ENCODE measurements around the gene PAX5.

The PAX5 gene

GRCh38 chr9:36950389-36950788 is 83.7 kb downstream of the PAX5 start (continued):
- no peak for TF ChIP-seq ZNF623 (tag by site-specific recombination; IDR thresholded peaks at IDR 0.05)
- no peak for TF ChIP-seq ZFP41 (tag by site-specific recombination; IDR thresholded peaks at IDR 0.05; ENCODE audit: borderline replicate concordance)
- TF ChIP-seq SP2 (tag by site-specific recombination; IDR thresholded peaks at IDR 0.05): no peak
- no peak for TF ChIP-seq PRDM1 (tag by site-specific recombination; IDR thresholded peaks at IDR 0.05)
- TF ChIP-seq, protein P1, sequence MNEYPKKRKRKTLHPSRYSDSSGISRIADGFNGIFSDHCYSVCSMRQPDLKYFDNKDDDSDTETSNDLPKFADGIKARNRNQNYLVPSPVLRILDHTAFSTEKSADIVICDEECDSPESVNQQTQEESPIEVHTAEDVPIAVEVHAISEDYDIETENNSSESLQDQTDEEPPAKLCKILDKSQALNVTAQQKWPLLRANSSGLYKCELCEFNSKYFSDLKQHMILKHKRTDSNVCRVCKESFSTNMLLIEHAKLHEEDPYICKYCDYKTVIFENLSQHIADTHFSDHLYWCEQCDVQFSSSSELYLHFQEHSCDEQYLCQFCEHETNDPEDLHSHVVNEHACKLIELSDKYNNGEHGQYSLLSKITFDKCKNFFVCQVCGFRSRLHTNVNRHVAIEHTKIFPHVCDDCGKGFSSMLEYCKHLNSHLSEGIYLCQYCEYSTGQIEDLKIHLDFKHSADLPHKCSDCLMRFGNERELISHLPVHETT (tag by site-specific recombination; IDR thresholded peaks at IDR 0.05): no peak
- no peak for TF ChIP-seq ZBTB48 (tag by site-specific recombination; IDR thresholded peaks at IDR 0.05)
- TF ChIP-seq, protein P2, sequence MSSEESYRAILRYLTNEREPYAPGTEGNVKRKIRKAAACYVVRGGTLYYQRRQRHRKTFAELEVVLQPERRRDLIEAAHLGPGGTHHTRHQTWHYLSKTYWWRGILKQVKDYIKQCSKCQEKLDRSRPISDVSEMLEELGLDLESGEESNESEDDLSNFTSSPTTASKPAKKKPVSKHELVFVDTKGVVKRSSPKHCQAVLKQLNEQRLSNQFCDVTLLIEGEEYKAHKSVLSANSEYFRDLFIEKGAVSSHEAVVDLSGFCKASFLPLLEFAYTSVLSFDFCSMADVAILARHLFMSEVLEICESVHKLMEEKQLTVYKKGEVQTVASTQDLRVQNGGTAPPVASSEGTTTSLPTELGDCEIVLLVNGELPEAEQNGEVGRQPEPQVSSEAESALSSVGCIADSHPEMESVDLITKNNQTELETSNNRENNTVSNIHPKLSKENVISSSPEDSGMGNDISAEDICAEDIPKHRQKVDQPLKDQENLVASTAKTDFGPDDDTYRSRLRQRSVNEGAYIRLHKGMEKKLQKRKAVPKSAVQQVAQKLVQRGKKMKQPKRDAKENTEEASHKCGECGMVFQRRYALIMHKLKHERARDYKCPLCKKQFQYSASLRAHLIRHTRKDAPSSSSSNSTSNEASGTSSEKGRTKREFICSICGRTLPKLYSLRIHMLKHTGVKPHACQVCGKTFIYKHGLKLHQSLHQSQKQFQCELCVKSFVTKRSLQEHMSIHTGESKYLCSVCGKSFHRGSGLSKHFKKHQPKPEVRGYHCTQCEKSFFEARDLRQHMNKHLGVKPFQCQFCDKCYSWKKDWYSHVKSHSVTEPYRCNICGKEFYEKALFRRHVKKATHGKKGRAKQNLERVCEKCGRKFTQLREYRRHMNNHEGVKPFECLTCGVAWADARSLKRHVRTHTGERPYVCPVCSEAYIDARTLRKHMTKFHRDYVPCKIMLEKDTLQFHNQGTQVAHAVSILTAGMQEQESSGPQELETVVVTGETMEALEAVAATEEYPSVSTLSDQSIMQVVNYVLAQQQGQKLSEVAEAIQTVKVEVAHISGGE (tag by site-specific recombination; conservative IDR thresholded peaks at IDR 0.05; ENCODE audit: low read depth): no peak
- TF ChIP-seq ZNF214 (tag by site-specific recombination; IDR thresholded peaks at IDR 0.05; ENCODE audit: borderline replicate concordance): no peak

DNA sequence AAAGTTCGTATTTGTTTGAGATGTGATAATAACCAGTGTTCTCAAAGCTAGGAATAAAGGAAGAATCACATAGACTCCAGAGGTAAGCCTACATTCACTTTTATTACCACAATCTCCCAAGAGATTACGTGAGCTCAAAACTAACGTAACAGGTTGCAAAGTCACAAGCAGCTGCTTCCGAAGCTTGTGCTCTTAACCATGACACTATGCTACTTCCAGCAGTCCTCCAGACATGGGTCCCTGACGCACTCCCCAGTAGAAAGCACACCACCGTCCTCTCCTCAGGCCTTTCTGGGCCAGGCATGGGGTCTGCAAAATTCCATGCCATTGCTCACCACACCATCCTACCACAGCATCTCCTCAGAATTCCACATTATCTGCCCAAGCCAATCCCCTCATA is 84.6 kb downstream of the PAX5 start:
- no peaks in the 10 kb centered on the region for H3K4me1 ChIP-seq (ENCODE audit: control insufficient read depth, insufficient read depth, low read length)
- no peak overlapping the region for H3K27ac ChIP-seq (ENCODE audit: extremely low read depth, low read depth, low read length)
- H3K36me3 ChIP-seq (ENCODE audit: control insufficient read depth in 2 of 2, insufficient read depth in 1 of 2, low read length in 2 of 2): no peaks in the 10 kb centered on the region
- no peaks in the 10 kb centered on the region for H3K9me3 ChIP-seq (ENCODE audit: control insufficient read depth, insufficient read depth, low read depth, low read length)
- POLR2A ChIA-PET: no interaction called here
- CTCF ChIA-PET: interaction anchor here (0.6 to 1.1 kb wide), 3 partner anchors 81 to 312 kb away, joined by 3 to 5 read pairs (median 3); no protein-coding TSS in a partner anchor
- no peak overlapping the region for H3K4me3 ChIP-seq (ENCODE audit: low read depth, low read length)
- TF ChIP-seq, protein P3, sequence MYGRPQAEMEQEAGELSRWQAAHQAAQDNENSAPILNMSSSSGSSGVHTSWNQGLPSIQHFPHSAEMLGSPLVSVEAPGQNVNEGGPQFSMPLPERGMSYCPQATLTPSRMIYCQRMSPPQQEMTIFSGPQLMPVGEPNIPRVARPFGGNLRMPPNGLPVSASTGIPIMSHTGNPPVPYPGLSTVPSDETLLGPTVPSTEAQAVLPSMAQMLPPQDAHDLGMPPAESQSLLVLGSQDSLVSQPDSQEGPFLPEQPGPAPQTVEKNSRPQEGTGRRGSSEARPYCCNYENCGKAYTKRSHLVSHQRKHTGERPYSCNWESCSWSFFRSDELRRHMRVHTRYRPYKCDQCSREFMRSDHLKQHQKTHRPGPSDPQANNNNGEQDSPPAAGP (tag by site-specific recombination; IDR thresholded peaks at IDR 0.05): no peak
- no peak for TF ChIP-seq ZBTB20 (tag by site-specific recombination; IDR thresholded peaks at IDR 0.05)
- no peak for TF ChIP-seq ZNF48 (tag by site-specific recombination; IDR thresholded peaks at IDR 0.05)
- TF ChIP-seq, protein P4, sequence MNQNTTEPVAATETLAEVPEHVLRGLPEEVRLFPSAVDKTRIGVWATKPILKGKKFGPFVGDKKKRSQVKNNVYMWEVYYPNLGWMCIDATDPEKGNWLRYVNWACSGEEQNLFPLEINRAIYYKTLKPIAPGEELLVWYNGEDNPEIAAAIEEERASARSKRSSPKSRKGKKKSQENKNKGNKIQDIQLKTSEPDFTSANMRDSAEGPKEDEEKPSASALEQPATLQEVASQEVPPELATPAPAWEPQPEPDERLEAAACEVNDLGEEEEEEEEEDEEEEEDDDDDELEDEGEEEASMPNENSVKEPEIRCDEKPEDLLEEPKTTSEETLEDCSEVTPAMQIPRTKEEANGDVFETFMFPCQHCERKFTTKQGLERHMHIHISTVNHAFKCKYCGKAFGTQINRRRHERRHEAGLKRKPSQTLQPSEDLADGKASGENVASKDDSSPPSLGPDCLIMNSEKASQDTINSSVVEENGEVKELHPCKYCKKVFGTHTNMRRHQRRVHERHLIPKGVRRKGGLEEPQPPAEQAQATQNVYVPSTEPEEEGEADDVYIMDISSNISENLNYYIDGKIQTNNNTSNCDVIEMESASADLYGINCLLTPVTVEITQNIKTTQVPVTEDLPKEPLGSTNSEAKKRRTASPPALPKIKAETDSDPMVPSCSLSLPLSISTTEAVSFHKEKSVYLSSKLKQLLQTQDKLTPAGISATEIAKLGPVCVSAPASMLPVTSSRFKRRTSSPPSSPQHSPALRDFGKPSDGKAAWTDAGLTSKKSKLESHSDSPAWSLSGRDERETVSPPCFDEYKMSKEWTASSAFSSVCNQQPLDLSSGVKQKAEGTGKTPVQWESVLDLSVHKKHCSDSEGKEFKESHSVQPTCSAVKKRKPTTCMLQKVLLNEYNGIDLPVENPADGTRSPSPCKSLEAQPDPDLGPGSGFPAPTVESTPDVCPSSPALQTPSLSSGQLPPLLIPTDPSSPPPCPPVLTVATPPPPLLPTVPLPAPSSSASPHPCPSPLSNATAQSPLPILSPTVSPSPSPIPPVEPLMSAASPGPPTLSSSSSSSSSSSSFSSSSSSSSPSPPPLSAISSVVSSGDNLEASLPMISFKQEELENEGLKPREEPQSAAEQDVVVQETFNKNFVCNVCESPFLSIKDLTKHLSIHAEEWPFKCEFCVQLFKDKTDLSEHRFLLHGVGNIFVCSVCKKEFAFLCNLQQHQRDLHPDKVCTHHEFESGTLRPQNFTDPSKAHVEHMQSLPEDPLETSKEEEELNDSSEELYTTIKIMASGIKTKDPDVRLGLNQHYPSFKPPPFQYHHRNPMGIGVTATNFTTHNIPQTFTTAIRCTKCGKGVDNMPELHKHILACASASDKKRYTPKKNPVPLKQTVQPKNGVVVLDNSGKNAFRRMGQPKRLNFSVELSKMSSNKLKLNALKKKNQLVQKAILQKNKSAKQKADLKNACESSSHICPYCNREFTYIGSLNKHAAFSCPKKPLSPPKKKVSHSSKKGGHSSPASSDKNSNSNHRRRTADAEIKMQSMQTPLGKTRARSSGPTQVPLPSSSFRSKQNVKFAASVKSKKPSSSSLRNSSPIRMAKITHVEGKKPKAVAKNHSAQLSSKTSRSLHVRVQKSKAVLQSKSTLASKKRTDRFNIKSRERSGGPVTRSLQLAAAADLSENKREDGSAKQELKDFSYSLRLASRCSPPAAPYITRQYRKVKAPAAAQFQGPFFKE (tag by site-specific recombination; IDR thresholded peaks at IDR 0.05; ENCODE audit: borderline replicate concordance): no peak
- no peak for TF ChIP-seq ZNF423 (tag by site-specific recombination; IDR thresholded peaks at IDR 0.05)
- no peak for TF ChIP-seq ZNF211 (tag by site-specific recombination; IDR thresholded peaks at IDR 0.05; ENCODE audit: low read depth)
- TF ChIP-seq ZNF449 (tag by site-specific recombination; IDR thresholded peaks at IDR 0.05): no peak
- TF ChIP-seq, protein P5, sequence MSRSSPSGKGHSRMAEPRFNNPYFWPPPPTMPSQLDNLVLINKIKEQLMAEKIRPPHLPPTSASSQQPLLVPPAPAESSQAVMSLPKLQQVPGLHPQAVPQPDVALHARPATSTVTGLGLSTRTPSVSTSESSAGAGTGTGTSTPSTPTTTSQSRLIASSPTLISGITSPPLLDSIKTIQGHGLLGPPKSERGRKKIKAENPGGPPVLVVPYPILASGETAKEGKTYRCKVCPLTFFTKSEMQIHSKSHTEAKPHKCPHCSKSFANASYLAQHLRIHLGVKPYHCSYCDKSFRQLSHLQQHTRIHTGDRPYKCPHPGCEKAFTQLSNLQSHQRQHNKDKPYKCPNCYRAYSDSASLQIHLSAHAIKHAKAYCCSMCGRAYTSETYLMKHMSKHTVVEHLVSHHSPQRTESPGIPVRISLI (tag by site-specific recombination; IDR thresholded peaks at IDR 0.05): no peak
- TF ChIP-seq GLIS2 (tag by site-specific recombination; IDR thresholded peaks at IDR 0.05): no peak
- no peak for TF ChIP-seq ZNF133 (tag by site-specific recombination; IDR thresholded peaks at IDR 0.05)
- TF ChIP-seq BCL11A (tag by site-specific recombination; IDR thresholded peaks at IDR 0.05; ENCODE audit: low read depth): no peak

All from HEK293 (cell line).